OCI-LY1 (cell line): ENCODE data around the gene ARF3.

ENCODE experiments used
- H2AFZ ChIP-seq: fragments of 200-600 bp; sonication (generic), shearing (Covaris generic); 2 replicates; pipeline ENCODE4 v1.6.0; 2014; ENCODE audit warnings: antibody characterized with exemption, mild to moderate bottlenecking, low read length
- H3F3A ChIP-seq: fragments of 200-600 bp; sonication (generic), shearing (Covaris generic); 2 replicates; pipeline ENCODE4 v1.6.0; 2014; ENCODE audit warnings: mild to moderate bottlenecking, antibody characterized with exemption, low read length, moderate library complexity; ENCODE audit not compliant: insufficient read depth
- H3K27ac ChIP-seq: fragments of 200-600 bp; sonication (generic); 2 replicates; pipeline ENCODE4 v1.5.1; 2014; ENCODE audit warnings: low read length, mixed run types, mild to moderate bottlenecking, low read depth; ENCODE audit not compliant: poor library complexity, severe bottlenecking
- H3K27me3 ChIP-seq: fragments of 200-600 bp; sonication (generic); 2 replicates; pipeline ENCODE4 v1.6.0; 2014; ENCODE audit warnings: antibody characterized with exemption, mild to moderate bottlenecking, low read length, moderate library complexity; ENCODE audit not compliant: insufficient read depth
- H3K36me3 ChIP-seq: fragments of 200-600 bp; sonication (generic); 2 replicates; pipeline ENCODE4 v1.6.1; 2014; ENCODE audit warnings: mild to moderate bottlenecking, antibody characterized with exemption, low read length, moderate library complexity, mixed read lengths; ENCODE audit not compliant: insufficient read depth
- H3K4me1 ChIP-seq: fragments of 200-600 bp; sonication (generic); 2 replicates; pipeline ENCODE4 v1.5.1; 2014; ENCODE audit warnings: mild to moderate bottlenecking, low read length, moderate library complexity; ENCODE audit not compliant: insufficient read depth, severe bottlenecking
- H3K4me2 ChIP-seq: fragments of 200-600 bp; sonication (generic), shearing (Covaris generic); 2 replicates; pipeline ENCODE4 v1.6.1; 2014; ENCODE audit warnings: low read length
- H3K4me3 ChIP-seq: fragments of 200-600 bp; sonication (generic); 2 replicates; pipeline ENCODE4 v1.5.1; 2014; ENCODE audit warnings: low read length, low read depth, mild to moderate bottlenecking, mixed read lengths; ENCODE audit not compliant: poor library complexity, severe bottlenecking
- H3K79me2 ChIP-seq: fragments of 200-600 bp; shearing (Covaris generic); 2 replicates; pipeline ENCODE4 v1.6.1; 2016; ENCODE audit warnings: mixed run types, low read length, mixed read lengths; ENCODE audit not compliant: insufficient read depth
- H3K9ac ChIP-seq: fragments of 200-600 bp; sonication (generic), shearing (Covaris generic); 2 replicates; pipeline ENCODE4 v1.6.1; 2014; ENCODE audit warnings: mild to moderate bottlenecking, low read length, mixed read lengths
- H3K9me2 ChIP-seq: fragments of 200-600 bp; sonication (generic), shearing (Covaris generic); 2 replicates; pipeline ENCODE4 v1.6.1; 2014; ENCODE audit warnings: low read depth, mild to moderate bottlenecking, low read length, mixed read lengths
- H3K9me3 ChIP-seq: fragments of 200-600 bp; shearing (Covaris generic); 2 replicates; pipeline ENCODE4 v1.6.1; 2014; ENCODE audit warnings: low read length, mixed read lengths
- H4K20me1 ChIP-seq: fragments of 200-600 bp; sonication (generic), shearing (Covaris generic); 2 replicates; pipeline ENCODE4 v1.6.0; 2016; ENCODE audit warnings: mild to moderate bottlenecking, low read length; ENCODE audit not compliant: insufficient read depth
- EZH2 ChIP-seq: fragments of 200-600 bp; sonication (generic), shearing (Covaris generic); IDR thresholded peaks from 2 replicates; pipeline ENCODE4 v1.8.0; 2017; ENCODE audit warnings: borderline replicate concordance, mixed run types, mild to moderate bottlenecking, antibody characterized with exemption, low read length, moderate library complexity, mixed read lengths
- TF ChIP-seq, protein P1 (sequence below): fragments of 200-600 bp; sonication (generic), shearing (Covaris generic); IDR thresholded peaks from 2 replicates; pipeline ENCODE4 v1.5.1; 2017; ENCODE audit warnings: mild to moderate bottlenecking, antibody characterized with exemption, low read length, moderate library complexity, mixed read lengths

ARF3 gene

DNA sequence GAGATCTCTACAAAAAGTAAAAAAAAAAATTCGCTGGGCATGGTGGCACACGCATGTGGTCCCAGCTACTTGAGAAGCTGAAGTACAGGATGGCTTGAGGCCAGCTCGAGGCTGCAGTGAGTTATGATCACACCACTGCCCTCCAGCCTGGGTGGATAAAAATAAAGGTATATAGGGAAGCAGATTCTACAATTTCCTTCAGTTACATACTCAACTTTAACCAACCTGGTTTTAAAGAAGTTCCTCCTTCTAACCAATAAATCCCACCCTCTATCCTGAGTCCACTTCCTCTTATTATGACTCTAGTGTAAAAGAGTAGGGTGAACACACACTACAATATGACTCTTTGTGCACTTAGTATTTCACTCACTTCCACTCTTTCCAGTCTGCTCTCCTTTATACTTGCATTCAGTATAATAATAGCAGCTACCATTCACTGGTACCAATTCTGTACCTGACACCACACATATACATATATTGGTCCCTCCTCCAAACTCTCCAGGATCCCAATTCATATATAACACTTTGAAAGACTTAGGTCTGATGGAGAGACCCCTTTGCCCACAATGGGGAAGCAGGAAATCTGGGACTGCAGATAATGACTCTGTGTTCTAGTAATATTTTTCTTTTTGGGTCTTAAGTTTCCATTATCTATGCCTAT is 2.3 kb downstream of the ARF3 start:
- no peak overlapping the region for H3K4me3 ChIP-seq
- peaks cover 23% of the 10 kb centered on the region; the same call in 1 of the 2 replicates for H3K36me3 ChIP-seq
- no peaks in the 10 kb centered on the region for H4K20me1 ChIP-seq
- peaks cover 18% of the 10 kb centered on the region; the same call in 1 of the 2 replicates for H3K79me2 ChIP-seq
- peak overlapping the region; percentile 89; the same call in 1 of the 2 replicates for H3K4me2 ChIP-seq
- no peak overlapping the region for H2AFZ ChIP-seq
- H3K9ac ChIP-seq = no peak overlapping the region
- no peaks in the 10 kb centered on the region for H3F3A ChIP-seq
- H3K4me1 ChIP-seq = peaks cover 32% of the 10 kb centered on the region
- no peaks in the 10 kb centered on the region for H3K27me3 ChIP-seq
- no peaks in the 10 kb centered on the region for H3K9me3 ChIP-seq
- TF ChIP-seq, protein P1, sequence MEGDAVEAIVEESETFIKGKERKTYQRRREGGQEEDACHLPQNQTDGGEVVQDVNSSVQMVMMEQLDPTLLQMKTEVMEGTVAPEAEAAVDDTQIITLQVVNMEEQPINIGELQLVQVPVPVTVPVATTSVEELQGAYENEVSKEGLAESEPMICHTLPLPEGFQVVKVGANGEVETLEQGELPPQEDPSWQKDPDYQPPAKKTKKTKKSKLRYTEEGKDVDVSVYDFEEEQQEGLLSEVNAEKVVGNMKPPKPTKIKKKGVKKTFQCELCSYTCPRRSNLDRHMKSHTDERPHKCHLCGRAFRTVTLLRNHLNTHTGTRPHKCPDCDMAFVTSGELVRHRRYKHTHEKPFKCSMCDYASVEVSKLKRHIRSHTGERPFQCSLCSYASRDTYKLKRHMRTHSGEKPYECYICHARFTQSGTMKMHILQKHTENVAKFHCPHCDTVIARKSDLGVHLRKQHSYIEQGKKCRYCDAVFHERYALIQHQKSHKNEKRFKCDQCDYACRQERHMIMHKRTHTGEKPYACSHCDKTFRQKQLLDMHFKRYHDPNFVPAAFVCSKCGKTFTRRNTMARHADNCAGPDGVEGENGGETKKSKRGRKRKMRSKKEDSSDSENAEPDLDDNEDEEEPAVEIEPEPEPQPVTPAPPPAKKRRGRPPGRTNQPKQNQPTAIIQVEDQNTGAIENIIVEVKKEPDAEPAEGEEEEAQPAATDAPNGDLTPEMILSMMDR = no peak
- no peak for TF ChIP-seq EZH2
- peak overlapping the region; percentile 16 for H3K27ac ChIP-seq
- H3K9me2 ChIP-seq = no peaks in the 10 kb centered on the region

DNA sequence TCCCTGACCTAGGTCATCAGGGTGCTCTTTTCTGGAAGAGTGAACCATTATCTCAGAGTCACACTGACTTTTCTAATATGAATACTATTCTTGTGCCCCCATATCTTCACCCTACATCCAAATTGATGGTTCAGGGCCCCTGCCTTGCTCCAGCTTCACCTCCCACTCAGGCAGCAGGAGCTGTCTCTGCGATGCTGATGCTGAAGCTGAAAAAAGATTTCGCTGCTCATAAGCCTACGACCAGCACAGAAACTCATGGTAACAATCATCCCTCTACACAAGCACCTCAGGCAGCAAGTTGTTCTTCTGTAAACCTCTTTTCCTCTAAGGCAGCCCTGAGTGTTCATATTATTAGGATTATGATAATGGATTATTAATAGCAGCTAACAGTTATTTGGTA is 3.2 kb downstream of the ARF3 start:
- no peak overlapping the region for H3K4me3 ChIP-seq
- H2AFZ ChIP-seq = no peak overlapping the region
- H3K27me3 ChIP-seq = no peaks in the 10 kb centered on the region
- TF ChIP-seq, protein P1 = no peak
- TF ChIP-seq EZH2 = no peak
- peaks cover 32% of the 10 kb centered on the region for H3K4me1 ChIP-seq
- H3K4me2 ChIP-seq = no peak overlapping the region
- H3K9ac ChIP-seq = no peak overlapping the region
- no peaks in the 10 kb centered on the region for H3K9me3 ChIP-seq
- H3K27ac ChIP-seq = no peak overlapping the region
- peaks cover 18% of the 10 kb centered on the region; the same call in 1 of the 2 replicates for H3K79me2 ChIP-seq
- no peaks in the 10 kb centered on the region for H3F3A ChIP-seq
- H4K20me1 ChIP-seq = no peaks in the 10 kb centered on the region
- peaks cover 23% of the 10 kb centered on the region; the same call in 1 of the 2 replicates for H3K36me3 ChIP-seq
- no peaks in the 10 kb centered on the region for H3K9me2 ChIP-seq

DNA sequence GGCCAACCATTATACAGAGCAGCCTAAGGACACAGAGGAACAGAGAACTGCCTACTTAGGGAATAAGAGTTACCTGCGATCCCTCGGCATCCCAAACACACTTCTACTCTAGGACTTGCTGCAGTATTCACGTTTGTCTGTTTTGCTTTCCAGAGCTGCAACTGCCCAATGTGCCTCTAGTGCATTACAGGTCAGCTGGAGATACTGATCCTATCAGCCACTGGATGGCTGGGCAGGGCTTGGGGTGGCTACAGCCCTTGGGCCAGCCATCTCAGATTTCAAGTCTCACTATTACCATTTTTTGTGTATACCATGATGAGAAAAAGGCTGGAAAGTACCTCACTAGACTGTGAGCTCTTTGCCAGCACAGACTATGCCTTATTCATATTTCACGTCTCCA is 4.6 kb downstream of the ARF3 start:
- TF ChIP-seq, protein P1 = no peak
- no peak for TF ChIP-seq EZH2
- Histone ChIP-seq H3F3A (no peaks in the 10 kb centered on the region), H3K79me2 (peaks cover 18% of the 10 kb centered on the region; the same call in 1 of the 2 replicates), H3K4me3 (no peak overlapping the region), H3K4me2 (no peak overlapping the region), H3K9me2 (no peaks in the 10 kb centered on the region), H3K9ac (no peak overlapping the region), H3K27ac (no peak overlapping the region), H3K9me3 (no peaks in the 10 kb centered on the region), H3K36me3 (peaks cover 23% of the 10 kb centered on the region; the same call in 1 of the 2 replicates), H3K4me1 (peaks cover 27% of the 10 kb centered on the region), H4K20me1 (no peaks in the 10 kb centered on the region), H2AFZ (no peak overlapping the region), H3K27me3 (no peaks in the 10 kb centered on the region)
